Mucosa of descending colon (tissue), 3 donors: ENCODE data around the gene FBXO7. TPM values are rescaled to one million over a fixed set of nuclear protein-coding genes. Genes with fewer than 3 reads are reported as not detected.

Source experiments
- ATAC-seq: fragments of 200-7000 bp; cut with Tn5 transposase; one replicate; pipeline ENCODE4 v1.9.1; 2020; ENCODE audit warnings: mild to moderate bottlenecking, moderate library complexity
- DNase-seq, 3 donors: peaks; one replicate each; pipeline ENCODE4 v3.0.0-alpha.2; 2020
- H3K36me3 ChIP-seq: fragments of 200-600 bp; one replicate; pipeline ENCODE4 v1.8.0; 2021; ENCODE audit warnings: low read depth, mild to moderate bottlenecking
- H3K4me1 ChIP-seq: fragments of 200-600 bp; one replicate; pipeline ENCODE4 v1.8.0; 2021; ENCODE audit warnings: low read depth, mild to moderate bottlenecking
- H3K4me3 ChIP-seq: fragments of 200-600 bp; one replicate; pipeline ENCODE4 v1.8.0; 2021; ENCODE audit warnings: mild to moderate bottlenecking
- H3K9me3 ChIP-seq: fragments of 200-600 bp; one replicate; pipeline ENCODE4 v1.8.0; 2021; ENCODE audit warnings: mild to moderate bottlenecking
- CTCF ChIP-seq: fragments of 200-600 bp; IDR thresholded peaks from one replicate; pipeline ENCODE4 v1.8.0; 2022; ENCODE audit warnings: antibody characterized with exemption, mild to moderate bottlenecking
- intact Hi-C, 2 donors: fragments of 100-400 bp; cut with DNase I in 1 of 2; cut with micrococcal nuclease in 1 of 2; formaldehyde crosslinking; loops; one replicate each; pipeline versions ENCODE4 v1.11.0 to v1.11.1; 2022; cut with DNase I, micrococcal nuclease
- total RNA-seq, 3 donors: library from RNA; stranded (reverse); fragmentation: NEBNext Ultra II Directional in 2 of 3; extraction: Animal tissue kit (Norgen Biotek cat#: 25700) in 2 of 3; gene quantifications; one replicate each; pipeline versions ENCODE4 v1.2.1 to v1.2.4, GENCODE V29; 2021 to 2023
- donor health status: DM: no; HTN: no; CAD: no; lungs with moderate emphysema.
- donor health status: DM: no; HTN: no; CAD: no.
- donor health status: DM: no; HTN: yes; CAD: no.

The FBXO7 gene
- total RNA-seq, 3 donors from 2014 or later, result 63.0 to 84.3 (median 71.5) TPM

GRCh38 chr22:32509045-32509444 lies 34.4 kb downstream of the FBXO7 start:
- Histone ChIP-seq H3K9me3 (no peaks in the 10 kb centered on the region), H3K4me3 (no peak overlapping the region), H3K4me1 (no peaks in the 10 kb centered on the region), H3K36me3 (no peaks in the 10 kb centered on the region)
- no peak for DNase-seq
- TF ChIP-seq CTCF, result no peak
- ATAC-seq, result no peak
- intact Hi-C loops, result no loop called here

- H3K4me3 ChIP-seq, result no peak overlapping the region
- no peak for TF ChIP-seq CTCF
- H3K9me3 ChIP-seq, result no peaks in the 10 kb centered on the region
- DNase-seq (no peak), ATAC-seq (no peak)
- intact Hi-C loops, result no loop called here
- no peaks in the 10 kb centered on the region for H3K4me1 ChIP-seq
- H3K36me3 ChIP-seq, result no peaks in the 10 kb centered on the region
These were observed 36.7 kb downstream of the FBXO7 start for GRCh38 chr22:32511274-32511673.

GRCh38 chr22:32511776-32512175 lies 37.2 kb downstream of the FBXO7 start:
- Histone ChIP-seq H3K4me1 (no peaks in the 10 kb centered on the region), H3K4me3 (no peak overlapping the region), H3K9me3 (no peaks in the 10 kb centered on the region), H3K36me3 (no peaks in the 10 kb centered on the region)
- DNase-seq (no peak), ATAC-seq (no peak)
- intact Hi-C loops, result no loop called here
- TF ChIP-seq CTCF, result no peak

- no peak for DNase-seq
- no peak for TF ChIP-seq CTCF
- H3K4me3 ChIP-seq, result no peak overlapping the region
- no peak for ATAC-seq
- H3K36me3 ChIP-seq, result no peaks in the 10 kb centered on the region
- no peaks in the 10 kb centered on the region for H3K4me1 ChIP-seq
- intact Hi-C loops, result no loop called here
- H3K9me3 ChIP-seq, result no peaks in the 10 kb centered on the region
These were observed 37.8 kb downstream of the FBXO7 start for GRCh38 chr22:32512267-32512982.

GRCh38 chr22:32515084-32515483 lies 40.5 kb downstream of the FBXO7 start:
- no peaks in the 10 kb centered on the region for H3K36me3 ChIP-seq
- H3K4me1 ChIP-seq, result no peaks in the 10 kb centered on the region
- DNase-seq (no peak), ATAC-seq (no peak)
- no peaks in the 10 kb centered on the region for H3K9me3 ChIP-seq
- H3K4me3 ChIP-seq, result no peak overlapping the region
- no peak for TF ChIP-seq CTCF
- intact Hi-C loops, result no loop called here

GRCh38 chr22:32517488-32517887 lies 42.9 kb downstream of the FBXO7 start:
- Histone ChIP-seq H3K9me3 (no peaks in the 10 kb centered on the region), H3K4me1 (no peaks in the 10 kb centered on the region), H3K4me3 (no peak overlapping the region), H3K36me3 (no peaks in the 10 kb centered on the region)
- no peak for TF ChIP-seq CTCF
- ATAC-seq, result no peak
- DNase-seq, result no peak
- intact Hi-C loops, result no loop called here
